Common myeloid progenitor, CD34-positive (primary cell): ENCODE data around the gene ZP2.
"Not testable (repeated sequence)": the region's sequence is repeated elsewhere in the genome, so short reads cannot be mapped to it uniquely, and the experiment has no call there.

Experiments used
- CTCF ChIA-PET: fragments of 350-600 bp; sonication (Branson Sonifier 250); formaldehyde crosslinking; loops from one replicate; lab custom pipeline; 2021; ENCODE audit warnings: antibody characterized with exemption; lab: Charles Lee
- POLR2A ChIA-PET: fragments of 350-600 bp; sonication (Branson Sonifier 250); formaldehyde crosslinking; loops from one replicate; lab custom pipeline; 2021; ENCODE audit warnings: antibody characterized with exemption; lab: Charles Lee
- DNase-seq, 3 donors: peaks; one replicate each; pipeline versions ENCODE4 v3.0.0 to v3.0.0-alpha.2; 2013
- H3K27ac ChIP-seq, 2 experiments: 1 replicate in 1 of 2; 2 replicates in 1 of 2; pipeline ENCODE4 v1.7.0; 2013; ENCODE audit warnings: inconsistent platforms in 2 of 2, low read length in 2 of 2, mild to moderate bottlenecking in 2 of 2, low read depth in 1 of 2, moderate library complexity in 1 of 2; ENCODE audit not compliant: severe bottlenecking in 2 of 2, insufficient read depth in 1 of 2, poor library complexity in 1 of 2
- H3K27me3 ChIP-seq, 5 experiments: replicated peaks in 2 of 5; 1 replicate in 3 of 5; 2 replicates in 2 of 5; pipeline versions ENCODE4 v1.6.1 to v1.7.0; 2013; ENCODE audit warnings: low read length in 4 of 5, mild to moderate bottlenecking in 2 of 5, moderate library complexity in 2 of 5, inconsistent platforms in 1 of 5; ENCODE audit not compliant: insufficient read depth in 5 of 5, control insufficient read depth in 4 of 5
- H3K36me3 ChIP-seq, 4 experiments: 1 replicate in 2 of 4; 2 replicates in 2 of 4; pipeline versions ENCODE4 v1.6.1 to v1.7.0; 2013; ENCODE audit warnings: low read length in 3 of 4, control low read depth in 1 of 4, mild to moderate bottlenecking in 1 of 4; ENCODE audit not compliant: control insufficient read depth in 4 of 4, insufficient read depth in 4 of 4
- H3K4me1 ChIP-seq, 4 experiments: 1 replicate in 3 of 4; 2 replicates in 1 of 4; pipeline versions ENCODE4 v1.6.1 to v1.7.1; 2013; ENCODE audit warnings: low read length in 3 of 4, mild to moderate bottlenecking in 3 of 4, control low read depth in 1 of 4, inconsistent platforms in 1 of 4, moderate library complexity in 1 of 4; ENCODE audit not compliant: control insufficient read depth in 4 of 4, insufficient read depth in 4 of 4; ENCODE audit errors: control extremely low read depth in 1 of 4
- H3K4me3 ChIP-seq, 7 experiments: 1 replicate in 4 of 7; 2 replicates in 3 of 7; pipeline versions ENCODE4 v1.5.1 to v1.7.0; 2013; ENCODE audit warnings: mild to moderate bottlenecking in 7 of 7, low read length in 6 of 7, moderate library complexity in 6 of 7, inconsistent platforms in 2 of 7, low read depth in 2 of 7, control low read depth in 1 of 7; ENCODE audit not compliant: insufficient read depth in 4 of 7, control insufficient read depth in 1 of 7; ENCODE audit errors: extremely low read depth in 1 of 7
- H3K9me3 ChIP-seq, 5 experiments: 1 replicate in 4 of 5; 2 replicates in 1 of 5; pipeline versions ENCODE4 v1.6.1 to v1.7.1; 2013; ENCODE audit warnings: low read length in 4 of 5, mild to moderate bottlenecking in 2 of 5, inconsistent platforms in 1 of 5, low read depth in 1 of 5, moderate library complexity in 1 of 5; ENCODE audit not compliant: control insufficient read depth in 4 of 5, insufficient read depth in 2 of 5; ENCODE audit errors: control extremely low read depth in 1 of 5
- WGBS: methylation state at CpG from one replicate; pipeline ENCODE4 v1.1.5; 2013; ENCODE audit not compliant: insufficient coverage; 5-methylcytosine and 5-hydroxymethylcytosine counted together

ZP2 gene

GRCh38 chr16:21152160-21153030, 59.0 kb downstream of the ZP2 start:
- POLR2A ChIA-PET, result interaction anchor here (0.6 kb wide), 1 partner anchor 22 kb away, joined by 7 read pairs; no protein-coding TSS in a partner anchor
- H3K4me1 ChIP-seq, H3K36me3 ChIP-seq, DNase-seq, H3K4me3 ChIP-seq, H3K27me3 ChIP-seq, H3K27ac ChIP-seq, H3K9me3 ChIP-seq: not testable (repeated sequence)
- CTCF ChIA-PET, result interaction anchor here (1.1 kb wide), 1 partner anchor 17 kb away, joined by 3 read pairs; no protein-coding TSS in a partner anchor
- WGBS, result 98% methylated on average over 24 of the region's 51 CpGs

- Histone ChIP-seq H3K4me1 (peaks cover 0 to 8% (median 6%) of the 10 kb centered on the region in 4 experiments), H3K9me3 (no peaks in the 10 kb centered on the region), H3K27me3 (peaks cover 0 to 3% (median 0%) of the 10 kb centered on the region in 5 experiments), H3K27ac (no peak within 1 kb of the TSS), H3K36me3 (no peaks in the 10 kb centered on the region), H3K4me3 (peak within 1 kb of the TSS in 2 of 7 experiments; percentile 34 to 42)
- DNase-seq, result peak; percentile 27 to 72 (median 58)
- ChIA-PET CTCF (interaction anchor here (1.2 kb wide), 1 partner anchor 9 kb away, joined by 5 read pairs; no protein-coding TSS in a partner anchor), POLR2A (interaction anchor here (0.6 kb wide), 1 partner anchor 323 kb away, joined by 4 read pairs; no protein-coding TSS in a partner anchor)
- WGBS, result 3% methylated on average over 6 of the region's 8 CpGs
Observed at GRCh38 chr16:21150375-21151001, 60.9 kb downstream of the ZP2 start, which contains the start of gene DNAH3. TSS of gene DNAH3 (minus strand) at chr16:21150846. CDS start at chr16:21150319, 527 bp downstream.
